Measurements from ENCODE around the gene NLRP12.

GRCh38 chr19:53870485-53870844, 46.4 kb upstream of the NLRP12 start:
- TF ChIP-seq CTCF (IDR thresholded peaks at IDR 0.05 in 2 of 3, conservative IDR thresholded peaks at IDR 0.05 in 1 of 3; ENCODE audit: control insufficient read depth in 2 of 3, extremely low read depth in 1 of 3, insufficient read depth in 1 of 3, low read depth in 3 of 3, low read length in 3 of 3) (no peak), POLR2A (IDR thresholded peaks at IDR 0.05; ENCODE audit: low read depth, low read length) (no peak), SMC3 (IDR thresholded peaks at IDR 0.05; ENCODE audit: borderline replicate concordance, low read length) (no peak), EP300 (IDR thresholded peaks at IDR 0.05; ENCODE audit: borderline replicate concordance in 1 of 2, control insufficient read depth in 1 of 2, low read depth in 2 of 2, low read length in 2 of 2) (no peak), SREBF1 (IDR thresholded peaks at IDR 0.05; ENCODE audit: low read length) (no peak), RFX5 (IDR thresholded peaks at IDR 0.05; ENCODE audit: low read depth, low read length) (no peak), USF2 (IDR thresholded peaks at IDR 0.05; ENCODE audit: borderline replicate concordance, low read depth, low read length) (no peak)

Data from GM12878 (cell line).